ENCODE measurements around the gene PEX11B. TPM values are rescaled to one million over a fixed set of nuclear protein-coding genes. Genes with fewer than 3 reads are reported as not detected.

PEX11B gene
- total RNA-seq, 4 donors from 2014 or later = 30.6 to 42.1 (median 37.3) TPM

DNA sequence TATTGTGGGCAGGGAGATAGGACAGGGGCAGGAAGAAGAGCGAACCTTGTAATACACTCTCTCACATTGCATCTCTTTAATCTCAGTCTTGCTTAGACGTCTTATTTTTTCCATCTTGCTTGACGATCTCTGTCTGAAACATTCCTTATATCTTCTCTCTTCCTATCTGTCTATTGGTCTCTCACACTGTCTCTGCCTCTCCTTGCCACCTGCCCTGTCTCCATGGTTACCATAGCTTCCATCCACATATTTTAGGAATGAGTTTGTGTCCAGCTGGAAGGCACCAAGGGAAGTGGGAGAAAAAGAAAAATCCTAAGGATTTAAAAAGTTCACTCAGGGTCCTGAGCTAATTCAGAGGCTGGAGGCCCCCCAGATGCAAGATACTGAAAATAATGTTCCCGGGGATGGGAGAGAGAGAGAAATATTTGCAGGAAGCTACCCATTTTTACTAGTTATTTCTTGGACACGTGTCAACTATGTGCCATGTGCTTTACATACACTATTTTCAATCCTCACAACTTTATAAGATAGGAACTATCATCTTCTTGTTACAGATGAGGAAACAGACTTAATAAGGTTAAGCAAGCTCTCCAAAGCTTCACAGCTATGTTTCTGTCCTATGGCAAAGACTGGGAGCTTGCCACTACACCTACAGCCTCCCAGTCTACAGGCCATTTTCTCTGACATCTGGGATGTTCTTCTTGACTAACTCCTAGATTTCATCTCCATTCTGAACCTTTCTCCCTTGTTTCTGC, 44.9 kb upstream of the PEX11B start:
- peaks cover 18 to 32% of the 10 kb centered on the region in 2 donors for H3K4me1 ChIP-seq
- 56 to 59% methylated on average over 5 of the region's 5 CpGs for WGBS, 2 donors
- no peaks in the 10 kb centered on the region for H3K9me3 ChIP-seq
- H3K36me3 ChIP-seq = no peaks in the 10 kb centered on the region
- no peaks in the 10 kb centered on the region for H3K27me3 ChIP-seq
- intact Hi-C loops (cut with DNase I) = loop anchor here (10.0 kb wide), 1 partner anchor 51 kb away; no protein-coding TSS in a partner anchor
- H3K4me3 ChIP-seq (replicated peaks in 1 of 3) = peak overlapping the region in 2 of 3 donors; percentile 48 to 57
- peak overlapping the region; percentile 75 to 98 (median 87) for H3K27ac ChIP-seq
- TF ChIP-seq POLR2A (IDR thresholded peaks at IDR 0.05) = no peak
- TF ChIP-seq, protein P1, sequence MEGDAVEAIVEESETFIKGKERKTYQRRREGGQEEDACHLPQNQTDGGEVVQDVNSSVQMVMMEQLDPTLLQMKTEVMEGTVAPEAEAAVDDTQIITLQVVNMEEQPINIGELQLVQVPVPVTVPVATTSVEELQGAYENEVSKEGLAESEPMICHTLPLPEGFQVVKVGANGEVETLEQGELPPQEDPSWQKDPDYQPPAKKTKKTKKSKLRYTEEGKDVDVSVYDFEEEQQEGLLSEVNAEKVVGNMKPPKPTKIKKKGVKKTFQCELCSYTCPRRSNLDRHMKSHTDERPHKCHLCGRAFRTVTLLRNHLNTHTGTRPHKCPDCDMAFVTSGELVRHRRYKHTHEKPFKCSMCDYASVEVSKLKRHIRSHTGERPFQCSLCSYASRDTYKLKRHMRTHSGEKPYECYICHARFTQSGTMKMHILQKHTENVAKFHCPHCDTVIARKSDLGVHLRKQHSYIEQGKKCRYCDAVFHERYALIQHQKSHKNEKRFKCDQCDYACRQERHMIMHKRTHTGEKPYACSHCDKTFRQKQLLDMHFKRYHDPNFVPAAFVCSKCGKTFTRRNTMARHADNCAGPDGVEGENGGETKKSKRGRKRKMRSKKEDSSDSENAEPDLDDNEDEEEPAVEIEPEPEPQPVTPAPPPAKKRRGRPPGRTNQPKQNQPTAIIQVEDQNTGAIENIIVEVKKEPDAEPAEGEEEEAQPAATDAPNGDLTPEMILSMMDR (IDR thresholded peaks at IDR 0.05) = no peak
- DNase-seq = no peak

DNA sequence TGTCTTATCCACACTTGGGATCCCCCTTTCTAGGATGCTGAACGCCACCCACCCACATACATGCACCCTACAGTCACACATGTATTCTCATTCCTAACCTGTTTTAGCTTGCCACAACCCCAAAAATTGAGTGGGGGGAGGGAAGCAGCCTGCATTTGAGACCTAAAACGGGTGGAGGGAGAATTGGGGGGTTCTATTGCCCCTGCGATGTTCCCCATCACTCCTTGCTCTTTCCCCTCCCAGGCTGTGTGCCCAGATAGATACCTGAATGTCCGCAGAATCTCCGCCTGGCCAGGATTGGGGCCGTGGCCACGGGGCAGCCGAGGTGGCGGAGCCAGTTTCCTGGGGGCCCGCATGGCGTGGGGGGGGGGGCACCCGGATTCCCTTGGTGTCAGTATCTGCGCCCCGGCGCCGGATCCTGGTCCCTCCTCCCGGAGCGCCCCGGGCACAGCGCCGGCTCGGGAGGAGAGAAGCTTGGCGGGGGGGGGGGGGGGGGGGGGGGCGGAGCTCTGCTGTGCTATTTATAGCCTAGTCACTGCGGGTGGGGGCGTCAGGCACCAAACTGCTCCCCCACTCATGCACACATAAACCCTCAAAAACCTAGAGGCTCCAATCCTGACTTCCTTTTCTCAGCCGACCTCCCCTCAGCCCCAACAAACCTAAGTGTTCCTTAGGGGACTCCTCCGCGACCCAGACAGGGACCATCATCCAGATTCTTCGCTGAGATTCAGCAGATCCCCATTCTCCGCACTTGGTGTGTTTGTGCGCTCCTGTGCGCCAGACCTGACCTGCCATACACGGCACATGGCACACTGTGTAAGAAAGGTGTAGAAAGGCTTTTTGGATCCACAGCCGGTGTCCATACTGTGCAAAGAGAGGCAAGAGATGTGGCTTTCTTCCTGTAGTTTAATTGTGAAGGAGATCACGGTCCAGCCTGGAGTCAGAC, 43.9 kb upstream of the PEX11B start:
- Histone ChIP-seq H3K27me3 (no peaks in the 10 kb centered on the region), H3K27ac (peak overlapping the region; percentile 63 to 75 (median 73)), H3K4me3 (replicated peaks in 1 of 3) (peak overlapping the region in 2 of 3 donors; percentile 61 to 73), H3K4me1 (peaks cover 22 to 32% of the 10 kb centered on the region in 2 donors), H3K9me3 (no peaks in the 10 kb centered on the region), H3K36me3 (no peaks in the 10 kb centered on the region)
- 13 to 15% methylated on average over 20 of the region's 36 CpGs for WGBS, 2 donors
- intact Hi-C loops (cut with DNase I) = loop anchor here (10.0 kb wide), 1 partner anchor 52 kb away; no protein-coding TSS in a partner anchor
- TF ChIP-seq, protein P1 (IDR thresholded peaks at IDR 0.05) = no peak
- no peak for TF ChIP-seq POLR2A (IDR thresholded peaks at IDR 0.05)
- DNase-seq = peak; percentile 53 to 56

DNA sequence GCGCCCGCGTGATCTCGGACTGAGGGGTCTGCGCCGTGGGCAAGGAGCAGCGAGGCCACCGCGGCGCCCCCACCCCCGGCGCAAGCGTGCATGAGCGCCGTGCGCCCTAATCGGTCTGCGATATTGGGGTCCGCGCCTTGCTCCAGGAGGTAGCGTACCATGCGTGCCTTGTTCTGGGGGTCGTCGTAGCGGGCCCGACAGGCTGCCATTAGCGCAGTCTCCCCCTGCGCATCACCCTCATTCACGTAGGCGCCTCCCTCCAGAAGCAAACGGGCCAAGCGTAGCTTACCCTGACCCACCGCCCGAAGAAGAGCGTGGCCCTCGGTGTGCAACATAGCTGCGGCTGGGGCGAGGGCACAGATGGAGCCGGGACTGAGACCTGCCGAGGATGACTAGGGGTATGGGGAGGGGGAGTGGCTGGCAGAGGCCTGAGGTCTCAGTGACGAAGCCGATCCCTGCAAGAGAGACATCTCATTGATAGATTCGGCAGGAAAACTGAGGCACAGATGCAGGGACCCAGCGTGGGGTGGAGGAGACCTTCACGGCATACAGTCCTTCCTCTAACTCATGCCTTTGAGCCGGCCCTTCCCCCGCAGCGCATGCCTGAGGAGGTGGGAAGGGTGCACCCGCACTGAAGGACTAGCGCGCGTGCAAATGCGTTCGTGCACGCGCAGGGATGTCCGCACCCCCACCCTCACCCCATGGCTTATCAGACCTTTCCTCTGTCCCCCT, 43.1 kb upstream of the PEX11B start:
- DNase-seq = peak; percentile 49 to 57
- Histone ChIP-seq H3K4me3 (replicated peaks in 1 of 3) (peak overlapping the region; percentile 49 to 73 (median 61)), H3K9me3 (no peaks in the 10 kb centered on the region), H3K27me3 (no peaks in the 10 kb centered on the region), H3K4me1 (peaks cover 25 to 36% of the 10 kb centered on the region in 2 donors), H3K27ac (peak overlapping the region in 2 of 3 donors; percentile 82 to 84), H3K36me3 (no peaks in the 10 kb centered on the region)
- TF ChIP-seq, protein P1 (IDR thresholded peaks at IDR 0.05) = no peak
- no peak for TF ChIP-seq POLR2A (IDR thresholded peaks at IDR 0.05)
- intact Hi-C loops (cut with DNase I) = loop anchor here (10.0 kb wide), 1 partner anchor 53 kb away; no protein-coding TSS in a partner anchor
- 2% methylated on average over 13 to 17 of the region's 57 CpGs for WGBS, 2 donors

DNA sequence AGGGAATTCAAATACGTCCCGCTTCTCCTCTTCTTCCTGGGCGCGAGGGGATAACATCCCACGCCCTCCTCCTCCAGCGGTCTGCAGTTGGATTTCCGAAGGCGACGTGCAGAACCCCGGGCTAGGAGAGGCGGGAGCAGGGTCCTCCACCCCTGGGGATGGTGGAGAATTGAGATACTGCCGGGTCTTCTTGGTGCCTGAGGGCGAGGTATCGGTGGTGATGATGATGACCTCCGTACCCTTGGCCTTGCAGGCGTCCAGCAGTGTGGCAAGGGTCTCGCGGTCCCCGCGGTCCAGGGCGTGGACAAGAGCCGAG, 42.5 kb upstream of the PEX11B start:
- TF ChIP-seq, protein P1 (IDR thresholded peaks at IDR 0.05) = no peak
- no peak for TF ChIP-seq POLR2A (IDR thresholded peaks at IDR 0.05)
- Histone ChIP-seq H3K9me3 (no peaks in the 10 kb centered on the region), H3K27ac (peak overlapping the region; percentile 78 to 84 (median 82)), H3K4me1 (peaks cover 27 to 42% of the 10 kb centered on the region in 2 donors), H3K36me3 (no peaks in the 10 kb centered on the region), H3K4me3 (replicated peaks in 1 of 3) (peak overlapping the region; percentile 49 to 73 (median 61)), H3K27me3 (no peaks in the 10 kb centered on the region)
- no peak for DNase-seq
- intact Hi-C loops (cut with DNase I) = loop anchor here (10.0 kb wide), 1 partner anchor 54 kb away; no protein-coding TSS in a partner anchor
- 0 to 2% methylated on average over 8 to 13 of the region's 22 CpGs for WGBS, 2 donors
